PC-9 (cell line): ENCODE results near the gene KCTD6. TPM values are rescaled to one million over a fixed set of nuclear protein-coding genes. Genes with fewer than 3 reads are reported as not detected.

Source experiments
- BruUV-seq: library from RNA; stranded (reverse); fragments of 400-500 nt; replicated peaks from 2 replicates; lab custom pipeline; 2021; lab: Mats Ljungman, UMichigan
- CTCF ChIA-PET: fragments of 300-600 bp; sonication (Branson Sonifier 250); formaldehyde crosslinking; loops from one replicate; lab custom pipeline; 2022; ENCODE audit warnings: antibody characterized with exemption; lab: Charles Lee
- POLR2A ChIA-PET: fragments of 300-600 bp; sonication (Branson Sonifier 250); formaldehyde crosslinking; loops from one replicate; lab custom pipeline; 2022; ENCODE audit warnings: antibody characterized with exemption; ENCODE audit not compliant: unreplicated experiment; lab: Charles Lee
- DNase-seq, 2 experiments: peaks; one replicate each; pipeline versions ENCODE4 v3.0.0 to v3.0.0-alpha.2; 2015 to 2022; ENCODE audit warnings: mixed read lengths in 1 of 2
- H2AFZ ChIP-seq: fragments of 200-600 bp; sonication (generic); 2 replicates; pipeline ENCODE4 v1.8.1; 2017; ENCODE audit warnings: antibody characterized with exemption
- H3F3A ChIP-seq: fragments of 200-600 bp; sonication (generic); 2 replicates; pipeline ENCODE4 v1.8.1; 2017; ENCODE audit warnings: antibody characterized with exemption, mild to moderate bottlenecking, low read depth; ENCODE audit not compliant: insufficient read depth
- H3K27ac ChIP-seq: fragments of 200-600 bp; sonication (generic); 2 replicates; pipeline ENCODE4 v1.6.1; 2016; ENCODE audit warnings: mixed run types
- H3K27me3 ChIP-seq: fragments of 200-600 bp; sonication (generic); 2 replicates; pipeline ENCODE4 v1.6.1; 2016; ENCODE audit warnings: low read depth, mixed run types; ENCODE audit not compliant: insufficient read depth
- H3K36me3 ChIP-seq: fragments of 200-600 bp; sonication (generic); 2 replicates; pipeline ENCODE4 v1.6.1; 2016; ENCODE audit warnings: low read depth, mixed run types
- H3K4me1 ChIP-seq: fragments of 200-600 bp; sonication (generic); replicated peaks from 2 replicates; pipeline ENCODE4 v1.6.1; 2016; ENCODE audit warnings: mixed run types; ENCODE audit not compliant: insufficient read depth
- H3K4me2 ChIP-seq: fragments of 200-600 bp; sonication (generic); 2 replicates; pipeline ENCODE4 v1.6.1; 2017; ENCODE audit warnings: mixed run types
- H3K4me3 ChIP-seq: fragments of 200-600 bp; sonication (generic); 2 replicates; pipeline ENCODE4 v1.6.1; 2016; ENCODE audit warnings: mixed run types
- H3K79me2 ChIP-seq: fragments of 200-600 bp; sonication (generic); 2 replicates; pipeline ENCODE4 v1.6.1; 2017; ENCODE audit warnings: low read depth, mixed run types
- H3K9me2 ChIP-seq: fragments of 200-600 bp; sonication (generic); 2 replicates; pipeline ENCODE4 v1.8.1; 2017; ENCODE audit warnings: mild to moderate bottlenecking; ENCODE audit not compliant: insufficient read depth
- H3K9me3 ChIP-seq: fragments of 200-600 bp; sonication (generic); 2 replicates; pipeline ENCODE4 v1.8.1; 2016; ENCODE audit warnings: low read depth; ENCODE audit not compliant: insufficient read depth
- H4K20me1 ChIP-seq: fragments of 200-600 bp; sonication (generic); 2 replicates; pipeline ENCODE4 v1.8.1; 2017; ENCODE audit not compliant: insufficient read depth
- CTCF ChIP-seq: fragments of 200-600 bp; sonication (generic); conservative IDR thresholded peaks from 2 replicates; pipeline ENCODE4 v1.6.1; 2017; ENCODE audit warnings: mixed run types, antibody characterized with exemption, mild to moderate bottlenecking, moderate library complexity
- EZH2 ChIP-seq: fragments of 200-600 bp; sonication (generic); IDR thresholded peaks from 2 replicates; pipeline ENCODE4 v1.8.0; 2017; ENCODE audit warnings: antibody characterized with exemption, low read depth
- intact Hi-C: fragments of 100-400 bp; cut with micrococcal nuclease; formaldehyde crosslinking; loops from one replicate; pipeline ENCODE4 v1.10.0; 2022; ENCODE audit not compliant: unreplicated experiment
- total RNA-seq: library from RNA; stranded (reverse); gene quantifications from 2 replicates; pipeline ENCODE4 v1.2.3, GENCODE V29; 2021

Gene KCTD6
- total RNA-seq, 1 experiment from 2014 or later: 10.3 TPM

- POLR2A ChIA-PET: interaction anchor here (0.6 kb wide), 1 partner anchor 515 kb away, joined by 8 read pairs; no protein-coding TSS in a partner anchor
Measured at GRCh38 chr3:58473275-58473674, 18.6 kb upstream of the KCTD6 start.

DNA sequence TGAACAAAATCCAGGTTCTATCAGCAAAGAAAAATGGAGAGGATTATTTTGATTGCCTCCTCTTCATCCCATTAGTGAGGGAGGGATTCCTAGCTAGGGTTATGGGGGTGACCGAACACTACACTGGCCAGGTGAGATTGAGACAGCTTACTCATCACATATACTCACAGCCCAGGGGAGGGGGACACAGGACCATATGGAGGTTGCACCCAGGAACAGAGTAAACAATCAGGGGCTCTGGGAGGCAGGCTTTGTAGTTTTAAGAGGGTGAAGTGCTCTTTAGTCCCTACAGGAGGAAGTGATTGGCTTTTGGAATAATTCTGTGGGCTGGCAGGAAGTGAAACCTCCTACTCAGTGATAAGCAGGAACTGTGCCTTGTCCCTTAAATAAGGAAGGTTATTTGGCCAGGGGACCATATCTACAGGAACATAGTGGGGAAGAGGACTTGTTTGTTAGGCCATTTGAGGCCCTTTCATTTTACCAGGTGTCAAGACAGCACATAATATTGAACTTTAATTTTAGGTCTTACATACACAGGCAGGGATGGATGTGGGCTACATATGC lies 17.5 kb upstream of the KCTD6 start:
- Histone ChIP-seq H3K36me3 (no peaks in the 10 kb centered on the region), H3K27me3 (no peaks in the 10 kb centered on the region), H3K79me2 (no peaks in the 10 kb centered on the region), H3K4me1 (peaks cover 58% of the 10 kb centered on the region), H3F3A (peaks cover 38% of the 10 kb centered on the region), H2AFZ (no peak overlapping the region), H3K9me3 (no peaks in the 10 kb centered on the region), H3K4me3 (no peak overlapping the region), H4K20me1 (no peaks in the 10 kb centered on the region), H3K4me2 (no peak overlapping the region; the same call in 1 of the 2 replicates), H3K9me2 (no peaks in the 10 kb centered on the region), H3K27ac (no peak overlapping the region)
- no peak for DNase-seq
- TF ChIP-seq EZH2 (no peak), CTCF (no peak)
- intact Hi-C loops: loop anchor here (5.0 kb wide), 2 partner anchors 42 to 167 kb away; partner anchors contain the start of genes HTD2, PDHB and RPP14
- ChIA-PET CTCF (no interaction called here), POLR2A (interaction anchor here (0.7 kb wide), 1 partner anchor 1414 kb away, joined by 6 read pairs; the partner anchor contains the start of gene SPATA12)
- BruUV-seq: no TSS peak

More at GRCh38 chr3:58473275-58473674, 18.6 kb upstream of the KCTD6 start:
- Histone ChIP-seq H3K4me2 (peak overlapping the region; percentile 73), H3K9me2 (no peaks in the 10 kb centered on the region), H3K4me3 (no peak overlapping the region), H3K27me3 (no peaks in the 10 kb centered on the region), H2AFZ (no peak overlapping the region), H3K4me1 (peaks cover 70% of the 10 kb centered on the region), H4K20me1 (no peaks in the 10 kb centered on the region), H3K79me2 (no peaks in the 10 kb centered on the region), H3K36me3 (no peaks in the 10 kb centered on the region), H3K9me3 (no peaks in the 10 kb centered on the region), H3F3A (peaks cover 46% of the 10 kb centered on the region), H3K27ac (no peak overlapping the region)
- no peak for DNase-seq
- intact Hi-C loops: loop anchor here (5.0 kb wide), 2 partner anchors 41 to 166 kb away; partner anchors contain the start of genes HTD2, PDHB and RPP14
- TF ChIP-seq CTCF (no peak), EZH2 (no peak)
- no TSS peak for BruUV-seq
- CTCF ChIA-PET: no interaction called here

- peaks cover 35% of the 10 kb centered on the region for H3F3A ChIP-seq
- no peak overlapping the region; the same call in 1 of the 2 replicates for H3K4me2 ChIP-seq
- H3K4me3 ChIP-seq: no peak overlapping the region
- TF ChIP-seq CTCF: no peak
- TF ChIP-seq EZH2: no peak
- H3K79me2 ChIP-seq: no peaks in the 10 kb centered on the region
- BruUV-seq: no TSS peak
- no peaks in the 10 kb centered on the region; the same call in 1 of the 2 replicates for H3K9me3 ChIP-seq
- no peaks in the 10 kb centered on the region for H3K9me2 ChIP-seq
- H3K36me3 ChIP-seq: no peaks in the 10 kb centered on the region
- POLR2A ChIA-PET: no interaction called here
- intact Hi-C loops: loop anchor here (5.0 kb wide), 2 partner anchors 43 to 168 kb away; partner anchors contain the start of genes HTD2, PDHB and RPP14
- CTCF ChIA-PET: no interaction called here
- no peak overlapping the region for H3K27ac ChIP-seq
- no peaks in the 10 kb centered on the region for H4K20me1 ChIP-seq
- H3K27me3 ChIP-seq: no peaks in the 10 kb centered on the region
- H2AFZ ChIP-seq: no peak overlapping the region
- DNase-seq: no peak
- peaks cover 52% of the 10 kb centered on the region for H3K4me1 ChIP-seq
Measured at GRCh38 chr3:58474967-58475578, 16.8 kb upstream of the KCTD6 start.
